Adipose tissue (tissue), 3 donors: ENCODE measurements around the gene PNMT. TPM values are rescaled to one million over a fixed set of nuclear protein-coding genes. Genes with fewer than 3 reads are reported as not detected.
"Not testable (repeated sequence)": the region's sequence is repeated elsewhere in the genome, so short reads cannot be mapped to it uniquely, and the experiment has no call there.

Experiments used
- H3K27ac ChIP-seq: one replicate; pipeline ENCODE4 v1.5.1; 2013; ENCODE audit warnings: low read depth, low read length
- WGBS, 3 donors: extraction: QIAGEN DNeasy Blood & Tissue Kit; methylation state at CpG; one replicate each; pipeline ENCODE4 v1.1.7; 2013; 5-methylcytosine and 5-hydroxymethylcytosine counted together
- polyA plus RNA-seq, 3 donors: library from polyadenylated mRNA; stranded (reverse); fragments of 200-250 nt; gene quantifications; one replicate each; pipeline ENCODE4 v1.2.3, GENCODE V29; 2013
- donor health status: healthy with polysubstance abuse.
- donor health status: Bipolar disorder and iron deficiency.
- donor health status: healthy.

PNMT gene
- polyA plus RNA-seq, 3 donors: 2.1 to 9.8 (median 3.3) TPM

DNA sequence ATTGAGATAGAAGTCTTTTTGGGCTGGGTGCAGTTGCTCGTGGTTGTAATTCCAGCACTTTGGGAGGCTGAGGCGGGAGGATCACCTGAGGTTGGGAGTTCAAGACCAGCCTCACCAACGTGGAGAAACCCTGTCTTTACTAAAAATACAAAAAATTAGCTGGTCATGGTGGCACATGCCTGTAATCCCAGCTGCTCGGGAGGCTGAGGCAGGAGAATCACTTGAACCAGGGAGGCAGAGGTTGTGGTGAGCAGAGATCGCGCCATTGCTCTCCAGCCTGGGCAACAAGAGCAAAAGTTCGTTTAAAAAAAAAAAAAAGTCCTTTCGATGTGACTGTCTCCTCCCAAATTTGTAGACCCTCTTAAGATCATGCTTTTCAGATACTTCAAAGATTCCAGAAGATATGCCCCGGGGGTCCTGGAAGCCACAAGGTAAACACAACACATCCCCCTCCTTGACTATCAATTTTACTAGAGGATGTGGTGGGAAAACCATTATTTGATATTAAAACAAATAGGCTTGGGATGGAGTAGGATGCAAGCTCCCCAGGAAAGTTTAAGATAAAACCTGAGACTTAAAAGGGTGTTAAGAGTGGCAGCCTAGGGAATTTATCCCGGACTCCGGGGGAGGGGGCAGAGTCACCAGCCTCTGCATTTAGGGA lies 31.0 kb downstream of the PNMT start:
- 47 to 56% (median 53%) methylated on average over 11 of the region's 11 CpGs for WGBS, 3 donors
- H3K27ac ChIP-seq: not testable (repeated sequence)

- H3K27ac ChIP-seq: no peak within 1 kb of the TSS
- 2 to 9% (median 8%) methylated on average over 19 to 20 of the region's 20 CpGs for WGBS, 3 donors
Observed at GRCh38 chr17:39699818-39700147, 31.5 kb downstream of the PNMT start, which contains the start of gene ERBB2. TSS of gene ERBB2 (plus strand) at chr17:39700064. CDS start at chr17:39700239, 175 bp downstream.

GRCh38 chr17:39700148-39700987 lies 32.1 kb downstream of the PNMT start:
- 2% methylated on average over 57 of the region's 57 CpGs for WGBS, 3 donors
- no peak overlapping the region for H3K27ac ChIP-seq

- 29 to 49% (median 48%) methylated on average over 10 of the region's 10 CpGs for WGBS, 3 donors
- no peak overlapping the region for H3K27ac ChIP-seq
Observed at GRCh38 chr17:39701012-39701783, 32.9 kb downstream of the PNMT start.

DNA sequence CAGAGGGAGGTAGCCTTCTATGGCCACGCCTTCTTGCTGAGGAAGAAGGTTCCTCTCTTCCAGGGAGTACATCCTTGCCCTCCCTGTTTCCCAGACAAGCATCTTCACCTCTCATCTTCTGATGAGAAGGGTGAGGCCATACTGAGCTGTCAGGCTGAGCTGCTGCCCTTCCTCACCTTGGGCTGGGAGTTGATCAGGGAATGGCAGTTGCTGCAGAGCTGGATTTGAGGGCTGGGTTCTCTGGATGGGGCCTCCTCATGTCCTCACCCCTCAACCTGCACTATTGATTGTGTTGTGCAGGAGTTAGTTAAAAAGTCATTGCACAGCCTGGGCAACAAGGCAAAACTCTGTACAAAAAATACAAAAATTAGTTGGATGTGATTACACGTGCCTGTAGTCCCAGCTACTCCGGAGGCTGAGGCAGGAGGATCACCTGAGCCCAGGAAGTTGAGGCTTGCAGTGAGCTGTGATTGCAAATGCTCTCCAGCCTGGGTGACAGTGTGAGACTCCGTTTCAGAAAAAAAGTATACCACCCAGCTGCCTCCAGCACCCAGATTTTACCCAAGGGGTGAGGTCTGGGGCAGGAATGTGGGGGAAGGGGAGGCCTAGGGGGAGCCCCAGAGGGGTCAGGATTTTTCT lies 33.6 kb downstream of the PNMT start:
- WGBS, 3 donors: 54 to 79% (median 77%) methylated on average over 4 of the region's 4 CpGs
- peak overlapping the region; percentile 41 for H3K27ac ChIP-seq

GRCh38 chr17:39702901-39703893 lies 34.9 kb downstream of the PNMT start:
- no peak overlapping the region for H3K27ac ChIP-seq
- WGBS, 3 donors: 53 to 73% (median 70%) methylated on average over 12 of the region's 12 CpGs

GRCh38 chr17:39703913-39704312 lies 35.7 kb downstream of the PNMT start:
- WGBS, 3 donors: 80 to 90% (median 84%) methylated on average over 5 of the region's 5 CpGs
- no peak overlapping the region for H3K27ac ChIP-seq

DNA sequence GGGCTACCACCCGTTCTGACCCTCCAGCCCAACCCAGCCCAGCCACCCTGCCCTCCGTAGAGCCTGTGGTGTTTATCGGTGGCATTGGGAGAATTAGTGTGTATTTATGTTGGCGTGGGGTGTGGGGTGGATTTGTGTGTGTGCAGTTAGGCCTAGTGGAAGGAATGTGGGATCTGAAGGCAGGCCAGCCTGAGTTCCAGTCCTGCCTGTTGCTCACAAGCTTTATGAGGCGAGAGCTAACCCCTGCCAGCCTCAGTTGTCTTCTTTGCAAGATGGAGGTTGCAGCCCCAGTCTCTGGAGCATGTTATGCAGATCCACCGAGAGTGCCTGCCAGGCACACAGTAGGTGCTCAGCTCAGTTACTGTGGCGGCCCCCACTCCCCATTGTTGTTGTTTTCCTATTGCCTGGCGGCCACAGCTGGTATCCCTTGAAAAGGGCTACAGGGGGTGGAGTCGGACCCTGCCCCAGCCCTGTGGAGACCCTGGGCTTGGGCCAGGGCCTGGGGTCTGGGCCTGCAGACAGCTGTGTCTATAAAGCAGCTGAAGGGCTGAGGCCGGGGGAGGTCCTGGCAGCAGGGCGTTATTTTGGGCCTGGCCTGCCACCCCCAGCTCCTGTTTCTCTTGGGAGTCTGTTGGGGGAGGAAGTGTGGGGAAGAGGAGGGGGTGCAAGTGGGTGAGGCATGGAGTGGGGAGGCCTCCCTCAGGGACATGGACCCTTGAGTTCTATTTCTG lies 36.7 kb downstream of the PNMT start:
- WGBS, 3 donors: 43 to 73% (median 67%) methylated on average over 11 of the region's 11 CpGs

GRCh38 chr17:39705786-39706348 lies 37.6 kb downstream of the PNMT start:
- H3K27ac ChIP-seq: no peak overlapping the region
- 20 to 89% (median 88%) methylated on average over 12 of the region's 12 CpGs for WGBS, 3 donors

More for the DNA sequence above, 36.7 kb downstream of the PNMT start:
- H3K27ac ChIP-seq: no peak overlapping the region

DNA sequence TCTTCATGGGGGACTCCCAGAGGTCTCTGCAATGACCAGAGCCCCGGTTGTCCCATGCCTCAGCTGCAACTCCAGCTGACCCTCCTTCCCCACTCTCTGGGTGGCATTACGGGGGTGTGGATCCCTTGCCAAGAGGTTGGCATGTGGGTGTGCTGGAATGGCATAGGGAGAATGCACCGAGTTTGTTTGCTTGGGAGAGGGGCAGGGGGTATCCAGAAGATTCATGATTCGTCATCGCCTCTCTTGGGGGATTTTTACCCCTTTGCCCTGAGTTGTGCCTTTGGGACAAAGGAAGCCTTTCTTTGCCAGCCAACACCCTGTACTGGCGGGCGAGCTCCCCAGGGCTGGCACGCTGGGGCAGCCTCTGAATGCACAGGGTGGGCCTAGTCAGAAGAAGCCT lies 38.1 kb downstream of the PNMT start:
- no peak overlapping the region for H3K27ac ChIP-seq
- 59 to 88% (median 84%) methylated on average over 7 to 8 of the region's 8 CpGs for WGBS, 3 donors

DNA sequence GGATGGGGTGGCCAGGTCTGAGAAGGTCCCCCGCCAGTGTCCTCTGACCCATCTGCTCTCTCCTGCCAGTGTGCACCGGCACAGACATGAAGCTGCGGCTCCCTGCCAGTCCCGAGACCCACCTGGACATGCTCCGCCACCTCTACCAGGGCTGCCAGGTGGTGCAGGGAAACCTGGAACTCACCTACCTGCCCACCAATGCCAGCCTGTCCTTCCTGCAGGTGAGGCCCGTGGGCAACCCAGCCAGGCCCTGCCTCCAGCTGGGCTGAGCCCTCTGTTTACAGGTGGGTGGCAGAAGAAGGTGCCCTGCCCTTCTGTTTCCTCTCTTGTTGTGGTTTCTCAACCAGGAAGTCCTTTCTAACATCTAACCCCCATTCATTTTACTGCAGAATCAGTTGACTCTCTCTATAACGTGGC lies 38.7 kb downstream of the PNMT start:
- H3K27ac ChIP-seq: no peak overlapping the region
- WGBS, 3 donors: 71 to 84% (median 83%) methylated on average over 7 of the region's 7 CpGs

DNA sequence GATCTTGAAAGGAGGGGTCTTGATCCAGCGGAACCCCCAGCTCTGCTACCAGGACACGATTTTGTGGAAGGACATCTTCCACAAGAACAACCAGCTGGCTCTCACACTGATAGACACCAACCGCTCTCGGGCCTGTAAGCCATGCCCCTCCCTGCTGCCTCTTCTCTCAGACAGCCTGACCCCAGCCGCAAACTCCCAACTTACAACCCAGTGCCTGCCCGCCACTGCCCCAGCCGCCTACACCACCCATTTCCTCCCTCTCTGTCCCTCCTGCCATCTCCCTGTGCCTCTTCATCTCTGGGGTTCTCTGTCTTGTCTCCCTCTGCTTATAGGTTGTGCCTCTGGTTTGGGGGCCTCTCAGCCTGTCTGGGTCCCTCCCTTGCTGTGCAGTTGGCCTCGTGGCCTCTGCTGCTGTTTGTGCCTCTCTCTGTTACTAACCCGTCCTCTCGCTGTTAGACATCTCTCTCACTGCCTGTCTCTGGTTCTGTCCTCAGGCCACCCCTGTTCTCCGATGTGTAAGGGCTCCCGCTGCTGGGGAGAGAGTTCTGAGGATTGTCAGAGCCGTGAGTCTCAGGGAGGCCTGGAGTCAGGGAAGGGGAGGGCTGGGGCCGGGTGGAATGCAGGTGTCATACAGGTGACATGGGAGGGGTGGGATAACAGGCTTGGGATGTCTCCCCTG lies 41.2 kb downstream of the PNMT start:
- 83 to 86% (median 83%) methylated on average over 12 to 14 of the region's 14 CpGs for WGBS, 3 donors
- H3K27ac ChIP-seq: no peak overlapping the region

GRCh38 chr17:39709998-39710964 lies 42.0 kb downstream of the PNMT start:
- no peak overlapping the region for H3K27ac ChIP-seq
- 87 to 91% (median 89%) methylated on average over 20 of the region's 20 CpGs for WGBS, 3 donors

DNA sequence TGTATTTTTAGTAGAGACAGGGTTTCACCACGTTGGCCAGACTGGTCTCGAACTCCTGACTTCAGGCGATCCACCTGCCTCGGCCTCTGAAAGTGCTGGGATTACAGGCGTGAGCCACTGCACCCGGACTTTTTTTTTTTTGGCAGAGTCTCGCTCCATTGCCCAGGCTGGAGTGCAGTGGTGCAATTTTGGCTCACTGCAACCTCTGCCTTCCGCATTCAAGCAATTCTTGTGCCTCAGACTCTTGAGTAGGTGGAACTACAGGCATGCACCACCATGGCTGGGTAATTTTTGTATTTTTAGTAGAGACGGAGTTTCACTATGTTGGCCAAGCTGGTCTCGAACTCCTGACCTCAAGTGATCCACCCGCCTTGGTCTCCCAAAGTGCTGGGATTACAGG lies 42.8 kb downstream of the PNMT start:
- WGBS, 3 donors: 88 to 93% (median 89%) methylated on average over 11 of the region's 11 CpGs
- not testable (repeated sequence) for H3K27ac ChIP-seq

DNA sequence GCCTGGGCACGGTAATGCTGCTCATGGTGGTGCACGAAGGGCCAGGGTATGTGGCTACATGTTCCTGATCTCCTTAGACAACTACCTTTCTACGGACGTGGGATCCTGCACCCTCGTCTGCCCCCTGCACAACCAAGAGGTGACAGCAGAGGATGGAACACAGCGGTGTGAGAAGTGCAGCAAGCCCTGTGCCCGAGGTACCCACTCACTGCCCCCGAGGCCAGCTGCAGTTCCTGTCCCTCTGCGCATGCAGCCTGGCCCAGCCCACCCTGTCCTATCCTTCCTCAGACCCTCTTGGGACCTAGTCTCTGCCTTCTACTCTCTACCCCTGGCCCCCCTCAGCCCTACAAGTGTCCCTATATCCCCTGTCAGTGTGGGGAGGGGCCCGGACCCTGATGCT lies 43.6 kb downstream of the PNMT start:
- no peak overlapping the region for H3K27ac ChIP-seq
- 88 to 92% (median 90%) methylated on average over 9 to 10 of the region's 10 CpGs for WGBS, 3 donors
